HG02610 (cell line): ENCODE results near the gene PODXL.
"Not testable (repeated sequence)": the region's sequence is repeated elsewhere in the genome, so short reads cannot be mapped to it uniquely, and the experiment has no call there.

Experiments used
- ATAC-seq: cut with Tn5 transposase; IDR thresholded peaks from one replicate; pipeline ENCODE4 v1.9.1; 2021; ENCODE audit warnings: mild to moderate bottlenecking, moderate library complexity; ENCODE audit not compliant: unreplicated experiment

The PODXL gene

DNA sequence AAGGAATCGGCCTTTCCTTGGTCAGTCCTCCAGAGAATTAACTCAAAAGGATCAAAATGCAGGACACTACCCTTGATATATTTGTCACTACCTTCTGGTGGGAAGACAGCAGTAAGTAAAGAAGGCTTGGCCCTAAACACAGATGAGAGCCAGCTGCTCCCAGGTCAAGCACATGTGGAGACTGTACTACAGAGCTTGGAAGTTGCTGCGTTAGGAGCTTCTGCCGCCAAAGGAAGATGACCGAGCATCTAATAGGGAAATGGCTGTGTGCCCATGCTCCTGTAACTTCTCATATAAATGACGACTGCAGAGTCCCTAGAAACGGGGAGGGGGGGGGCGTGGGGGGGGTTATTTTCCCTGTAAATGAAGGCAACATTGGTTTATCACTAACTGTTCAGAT is 59.0 kb downstream of the PODXL start:
- no peak for ATAC-seq

GRCh38 chr7:131495669-131496498 is 60.5 kb downstream of the PODXL start:
- no peak for ATAC-seq

DNA sequence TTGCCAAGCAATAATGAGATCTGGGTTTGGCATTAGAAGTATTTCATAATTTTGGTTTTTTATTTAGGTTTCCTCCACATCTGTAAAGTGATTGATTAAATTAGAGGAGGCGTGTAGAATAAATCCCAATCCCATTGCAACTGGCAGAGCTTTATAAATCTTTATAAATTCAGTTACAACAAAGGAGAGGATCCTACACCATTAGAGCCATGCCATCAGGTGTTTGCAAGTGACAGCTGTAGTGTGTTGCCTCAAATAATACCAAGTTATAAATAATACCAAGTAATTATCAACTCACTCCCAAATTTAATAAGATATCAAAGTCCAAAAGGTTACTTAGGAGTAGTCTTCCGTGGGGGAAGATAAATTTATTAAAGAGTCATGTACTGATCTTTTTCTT is 62.2 kb downstream of the PODXL start:
- no peak for ATAC-seq

DNA sequence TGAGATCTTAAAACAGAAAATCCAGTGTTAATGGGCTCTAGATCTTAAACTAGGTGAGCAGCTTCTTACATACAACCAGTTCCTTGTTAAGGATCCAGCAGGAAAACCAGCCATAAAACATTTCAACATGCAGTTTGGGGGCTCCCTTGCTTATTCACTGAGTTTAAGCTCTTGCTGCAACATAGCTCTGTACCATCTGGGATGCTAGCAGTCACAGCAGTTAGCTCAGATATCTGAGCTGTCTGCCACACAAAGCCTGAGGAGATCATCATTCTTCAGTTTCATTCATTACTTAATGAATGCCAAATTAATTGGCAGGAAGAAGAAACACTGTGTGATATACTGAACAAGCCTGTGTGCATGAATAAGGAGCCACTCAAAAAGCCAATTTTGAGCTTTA is 62.8 kb downstream of the PODXL start:
- ATAC-seq, result no peak

DNA sequence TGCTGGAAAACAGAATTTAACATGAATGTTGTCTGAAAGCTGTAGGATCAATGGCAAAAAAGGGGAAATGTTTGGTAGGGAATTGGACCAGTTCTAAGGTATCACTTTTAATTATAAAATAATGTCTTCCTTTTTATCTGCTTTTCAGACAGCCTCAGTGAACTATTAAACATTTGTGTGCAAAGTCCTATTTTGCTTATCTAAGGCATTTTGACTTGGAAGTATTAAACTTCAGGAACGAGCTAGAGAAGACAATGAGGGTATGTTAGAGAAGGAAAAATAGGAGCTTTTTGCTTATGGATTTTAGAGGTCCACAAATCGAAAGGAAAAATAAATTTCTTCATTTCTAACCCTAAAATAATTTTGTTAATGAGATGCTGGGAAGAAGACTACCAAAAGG is 63.3 kb downstream of the PODXL start:
- ATAC-seq, result no peak

DNA sequence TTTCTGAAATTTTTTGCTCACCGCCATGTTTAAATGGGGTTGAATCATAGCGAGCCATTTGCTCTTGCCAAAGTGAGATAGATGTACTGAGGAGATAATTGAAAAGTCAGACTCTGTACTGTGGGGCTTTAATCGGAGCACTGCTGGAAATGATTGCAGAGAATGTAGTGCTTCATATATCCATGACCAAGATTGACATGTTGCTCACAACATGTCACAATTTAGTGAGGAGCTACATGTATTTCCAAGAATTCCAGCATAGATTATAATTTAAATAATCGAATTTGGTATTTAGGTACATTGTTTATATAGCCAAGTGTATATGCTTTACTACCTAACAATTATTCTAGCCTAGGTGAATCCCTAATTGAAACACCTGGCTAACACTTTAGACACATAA is 66.5 kb downstream of the PODXL start:
- no peak for ATAC-seq

GRCh38 chr7:131489196-131489595 is 67.2 kb downstream of the PODXL start:
- ATAC-seq, result no peak

DNA sequence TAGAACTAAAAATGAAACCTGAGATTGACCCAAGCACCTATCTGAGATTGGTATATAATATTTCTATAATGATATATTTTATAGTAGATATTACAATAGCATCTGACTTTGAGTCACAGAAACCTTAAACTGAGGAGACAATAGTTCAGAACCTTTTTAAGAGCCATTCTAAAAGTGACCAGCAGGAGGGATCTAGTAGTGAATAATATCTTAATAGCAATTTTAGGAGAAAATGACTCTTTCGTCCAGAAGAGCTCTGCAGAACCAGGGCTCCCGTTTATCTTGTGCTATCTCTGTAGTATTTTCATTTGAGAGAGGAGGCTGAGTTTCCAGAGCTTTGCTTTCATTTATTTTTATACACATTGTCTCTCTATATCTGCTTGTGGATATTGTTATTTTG is 68.1 kb downstream of the PODXL start:
- ATAC-seq, result no peak

DNA sequence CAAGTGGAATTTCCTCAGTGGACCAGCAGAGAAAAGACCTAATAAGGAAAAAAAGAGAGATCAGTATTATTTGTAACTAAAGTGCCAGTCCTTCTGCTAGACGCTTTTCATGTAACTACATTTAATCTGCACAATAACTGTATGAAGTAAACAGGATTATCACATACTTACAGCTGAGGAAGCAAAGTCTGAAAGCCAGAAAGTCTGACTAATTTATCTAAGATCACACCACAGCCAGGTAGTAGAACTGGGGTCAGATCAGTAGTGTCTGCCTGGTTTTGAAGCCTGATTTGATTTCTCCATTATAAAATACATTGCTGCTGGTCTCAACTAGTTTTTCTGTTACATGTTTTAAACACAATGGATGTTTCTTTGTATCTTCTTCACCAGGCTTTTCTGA is 69.2 kb downstream of the PODXL start:
- no peak for ATAC-seq

GRCh38 chr7:131486346-131486745 is 70.1 kb downstream of the PODXL start:
- ATAC-seq, result no peak

- ATAC-seq, result no peak
Measured at GRCh38 chr7:131483586-131483985, 72.8 kb downstream of the PODXL start.

- peak; percentile 66 for ATAC-seq
Measured at GRCh38 chr7:131482800-131483199, 73.6 kb downstream of the PODXL start.

- no peak for ATAC-seq
Measured at GRCh38 chr7:131480384-131481315, 75.8 kb downstream of the PODXL start.

DNA sequence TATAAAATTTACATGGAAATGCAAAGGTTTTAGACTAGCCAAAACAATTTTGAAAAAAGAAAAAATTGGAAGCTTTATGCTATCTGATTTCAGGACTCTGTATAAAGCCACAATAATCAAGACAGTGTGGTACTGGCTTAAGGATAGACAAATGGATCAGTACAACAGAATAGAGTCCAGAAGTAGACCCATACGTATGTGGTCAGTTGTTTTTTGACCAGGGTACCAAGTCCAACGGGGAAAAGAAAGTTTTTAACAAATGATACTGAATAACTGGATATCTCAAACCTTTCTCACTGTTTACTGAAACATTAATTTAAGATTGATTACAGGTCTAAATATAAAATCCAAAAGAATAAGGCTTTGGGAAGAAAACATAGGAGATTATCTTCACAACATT is 79.7 kb downstream of the PODXL start:
- ATAC-seq, result no peak

DNA sequence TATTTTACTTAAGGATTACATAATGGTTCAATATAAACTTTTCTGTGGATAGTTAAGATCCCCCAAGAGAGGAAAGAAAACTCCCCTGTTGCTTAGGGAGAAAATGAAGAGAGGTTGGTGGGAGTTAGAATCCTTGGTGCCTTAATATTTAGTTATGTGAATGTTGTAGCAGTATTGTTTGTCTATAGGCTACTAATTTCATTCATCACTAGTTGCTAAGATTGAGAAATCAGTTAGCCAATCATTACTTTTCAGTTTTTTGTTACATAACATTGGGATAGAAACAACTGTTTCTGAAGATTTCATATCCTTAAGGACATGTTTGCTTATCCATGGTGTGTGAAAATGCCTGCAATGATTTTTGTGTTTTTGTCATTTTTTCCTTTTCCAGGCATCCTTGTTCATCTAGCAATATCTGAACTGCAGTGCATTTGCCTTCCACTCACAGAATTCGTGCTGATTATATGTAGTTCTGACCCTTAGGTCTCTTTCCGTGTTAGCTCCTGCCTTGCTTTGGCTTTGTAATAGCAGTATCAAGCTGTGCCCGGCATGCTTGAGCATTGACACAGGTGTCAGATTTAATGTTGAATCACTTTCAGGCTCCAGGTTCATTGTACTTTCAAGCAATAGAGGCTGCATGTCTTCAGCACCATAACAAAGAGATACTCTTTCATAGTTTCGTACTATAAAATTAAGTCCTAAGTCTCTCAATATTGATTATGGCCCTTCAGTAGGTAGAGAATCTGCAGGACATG is 85.0 kb downstream of the PODXL start:
- no peak for ATAC-seq

GRCh38 chr7:131467788-131468187 is 88.6 kb downstream of the PODXL start:
- no peak for ATAC-seq

DNA sequence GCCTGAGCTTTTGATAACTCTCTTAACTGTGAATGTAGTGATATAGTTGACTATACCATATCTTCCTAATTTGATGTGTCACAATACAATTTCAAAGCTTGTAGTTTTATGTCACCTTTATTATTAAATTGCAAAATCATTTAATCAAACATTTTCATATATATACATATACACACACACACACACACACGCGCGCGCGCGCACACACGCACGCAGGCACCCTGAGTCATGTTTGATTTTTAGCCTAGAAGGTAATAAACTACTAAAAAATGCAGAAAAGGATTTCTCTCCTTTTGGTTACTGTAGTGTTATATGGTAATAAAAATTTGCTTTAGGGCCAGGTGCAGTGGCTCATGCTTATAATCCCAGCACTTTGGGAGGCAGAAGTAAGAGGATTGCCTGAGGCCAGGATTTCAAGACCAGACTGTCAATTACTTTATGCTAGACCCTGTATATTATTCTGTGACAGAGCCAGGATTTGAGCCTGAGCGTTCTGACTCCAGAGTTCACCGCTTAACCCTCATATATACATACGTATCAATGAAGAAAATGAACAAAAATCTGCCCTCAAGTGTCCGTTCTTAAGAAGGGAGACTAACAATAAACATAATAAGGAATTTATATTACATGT is 89.6 kb downstream of the PODXL start:
- ATAC-seq, result no peak

DNA sequence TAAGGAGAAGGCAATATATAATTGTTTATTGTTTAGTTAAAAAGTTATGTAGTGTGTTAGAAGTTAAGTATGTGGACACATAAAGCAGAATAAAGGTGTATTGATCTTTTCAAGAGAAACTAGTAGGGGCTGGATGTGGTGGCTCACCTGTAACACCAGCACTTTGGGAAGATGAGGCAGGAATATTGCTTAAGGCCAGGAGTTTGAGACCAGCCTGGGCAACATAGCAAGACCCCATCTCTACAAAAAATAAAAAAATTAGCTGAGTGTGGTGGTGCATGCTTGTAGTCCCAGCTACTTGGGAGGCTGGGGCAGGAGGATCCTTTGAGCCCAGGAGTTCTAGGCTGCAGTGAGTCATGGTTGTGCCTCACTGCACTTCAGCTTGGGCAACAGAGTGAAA is 93.7 kb downstream of the PODXL start:
- not testable (repeated sequence) for ATAC-seq

- ATAC-seq, result no peak
Measured at GRCh38 chr7:131462059-131462458, 94.4 kb downstream of the PODXL start.

GRCh38 chr7:131459256-131459655 is 97.2 kb downstream of the PODXL start:
- no peak for ATAC-seq

GRCh38 chr7:131456338-131456737 is 100.1 kb downstream of the PODXL start:
- ATAC-seq, result no peak
